Stimulated activated CD8-positive, alpha-beta memory T cell treated with anti-CD3 and anti-CD28 coated beads, Interleukin-12 subunit alpha, Interleukin-12 subunit beta, amount 100 ng/mL, for 4 hours (primary cell): Measurements from ENCODE around the gene LIF.

ENCODE experiments used
- DNase-seq: peaks from one replicate; pipeline ENCODE4 v3.0.0-alpha.2; 2020; ENCODE audit warnings: low read depth

The LIF gene

GRCh38 chr22:30245985-30246813 lies at the start of gene LIF:
Gene LIF, minus strand, starts transcription at chr22:30246759. Its CDS starts 64 bp downstream, at chr22:30246695.
- DNase-seq: peak; percentile 36

DNA sequence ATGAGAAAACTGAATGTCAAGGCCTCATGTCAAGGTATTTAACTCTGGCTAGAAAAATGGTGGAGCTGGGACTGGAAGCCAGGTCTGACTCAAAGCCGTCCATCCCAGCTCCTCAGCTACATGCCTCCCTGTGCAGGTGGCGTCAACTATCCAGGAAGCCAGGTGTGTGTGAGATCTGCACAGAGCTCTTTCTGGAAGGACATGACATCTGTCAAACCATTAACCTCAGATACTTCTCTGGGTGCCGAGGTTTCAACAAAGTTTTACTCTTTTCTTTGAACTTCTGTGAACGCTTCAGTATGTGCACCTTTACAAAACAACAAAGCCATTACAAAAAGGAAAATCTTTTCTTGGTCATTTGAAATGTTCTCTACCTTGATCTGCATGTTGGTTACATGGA lies 49.8 kb upstream of the LIF start:
- DNase-seq: no peak

DNA sequence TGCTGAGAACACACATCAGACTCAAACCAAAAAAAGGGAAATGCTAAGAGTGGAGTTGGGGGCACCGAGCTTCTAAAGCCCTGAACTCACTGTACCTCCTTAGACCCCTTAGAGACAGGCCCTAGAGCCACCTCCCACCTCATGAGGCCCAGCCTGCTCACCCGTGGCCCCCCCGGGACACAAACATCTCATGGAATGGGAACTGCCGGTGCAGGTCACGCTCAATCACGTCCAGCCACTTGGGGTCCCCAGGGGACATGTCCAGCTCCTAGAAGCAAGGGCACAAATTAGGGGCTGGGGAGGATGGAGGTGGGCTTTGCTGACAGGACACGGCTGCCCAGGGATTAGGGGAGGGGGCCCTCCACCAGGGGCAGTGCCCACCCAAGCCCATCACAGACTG lies 49.0 kb upstream of the LIF start:
- DNase-seq: no peak

- DNase-seq: no peak
Measured at GRCh38 chr22:30294830-30295229, 48.3 kb upstream of the LIF start.

- no peak for DNase-seq
Measured at GRCh38 chr22:30294066-30294465, 47.5 kb upstream of the LIF start.

- no peak for DNase-seq
Measured at GRCh38 chr22:30293026-30293425, 46.5 kb upstream of the LIF start.

- no peak for DNase-seq
Measured at GRCh38 chr22:30292069-30292970, 45.8 kb upstream of the LIF start.

GRCh38 chr22:30291058-30291892 lies 44.7 kb upstream of the LIF start:
- DNase-seq: no peak

- no peak for DNase-seq
Measured at GRCh38 chr22:30290342-30291057, 43.9 kb upstream of the LIF start.

GRCh38 chr22:30289980-30290313 lies 43.4 kb upstream of the LIF start:
- DNase-seq: no peak

- DNase-seq: peak; percentile 75
Measured at GRCh38 chr22:30289141-30289979, 42.8 kb upstream of the LIF start, which contains the start of gene CASTOR1. Gene CASTOR1, minus strand, starts transcription at chr22:30289505. Its CDS starts 8 bp downstream, at chr22:30289497.

GRCh38 chr22:30288419-30289140 lies 42.0 kb upstream of the LIF start:
- DNase-seq: no peak

GRCh38 chr22:30287648-30288418 lies 41.3 kb upstream of the LIF start:
- DNase-seq: peak; percentile 71

- DNase-seq: peak; percentile 65
Measured at GRCh38 chr22:30286813-30287647, 40.5 kb upstream of the LIF start.

GRCh38 chr22:30286331-30286730 lies 39.8 kb upstream of the LIF start:
- no peak for DNase-seq

- no peak for DNase-seq
Measured at GRCh38 chr22:30285846-30286200, 39.3 kb upstream of the LIF start.

DNA sequence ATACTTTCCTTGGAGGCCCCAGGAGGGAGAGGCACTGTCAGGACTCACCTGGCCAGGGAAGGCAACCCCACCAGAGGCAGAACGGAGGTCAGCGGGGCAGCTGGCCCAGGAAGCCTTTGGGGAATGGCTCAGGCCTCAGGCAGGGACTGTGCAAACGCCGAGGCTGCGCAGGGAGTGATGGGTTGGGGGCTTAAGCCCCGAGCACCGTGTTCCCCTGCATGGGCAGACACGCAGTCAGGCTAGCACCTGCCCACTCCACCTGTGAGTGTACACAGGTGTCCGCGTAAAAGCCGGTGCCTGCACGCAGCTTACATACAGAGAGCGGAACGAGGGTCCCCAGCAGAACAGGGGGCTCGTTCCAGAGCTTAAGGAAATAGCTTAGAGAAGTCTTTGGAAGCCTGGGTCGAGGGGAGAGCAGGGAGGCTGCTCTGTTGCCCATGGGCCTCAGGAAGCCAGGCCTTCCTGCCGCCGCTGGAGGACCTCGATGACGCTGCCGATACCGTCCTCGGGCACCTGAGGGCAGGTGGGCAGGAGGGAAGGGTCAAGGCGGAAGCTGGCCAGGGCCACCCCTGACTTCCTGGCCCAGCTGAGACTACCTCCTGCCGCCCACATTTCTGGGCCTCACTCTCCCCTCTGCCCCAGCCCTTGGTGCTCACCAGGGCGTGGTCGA lies 38.8 kb upstream of the LIF start:
- DNase-seq: no peak

- no peak for DNase-seq
Measured at GRCh38 chr22:30284666-30285065, 38.1 kb upstream of the LIF start.
